ENCODE results near the gene PPP2R1B.

GRCh38 chr11:111731821-111732220, 34.4 kb downstream of the PPP2R1B start:
- no peak for TF ChIP-seq CTCF (IDR thresholded peaks at IDR 0.05)
- no peak for TF ChIP-seq POLR2AphosphoS5 (IDR thresholded peaks at IDR 0.05)

All from prostate gland (tissue), 2 donors.